ENCODE measurements around the gene TSPAN5.
"Not testable (repeated sequence)": the region's sequence is repeated elsewhere in the genome, so short reads cannot be mapped to it uniquely, and the experiment has no call there.

TSPAN5 gene

GRCh38 chr4:98482847-98483806 is 175.3 kb downstream of the TSPAN5 start:
- DNase-seq: no peak

DNA sequence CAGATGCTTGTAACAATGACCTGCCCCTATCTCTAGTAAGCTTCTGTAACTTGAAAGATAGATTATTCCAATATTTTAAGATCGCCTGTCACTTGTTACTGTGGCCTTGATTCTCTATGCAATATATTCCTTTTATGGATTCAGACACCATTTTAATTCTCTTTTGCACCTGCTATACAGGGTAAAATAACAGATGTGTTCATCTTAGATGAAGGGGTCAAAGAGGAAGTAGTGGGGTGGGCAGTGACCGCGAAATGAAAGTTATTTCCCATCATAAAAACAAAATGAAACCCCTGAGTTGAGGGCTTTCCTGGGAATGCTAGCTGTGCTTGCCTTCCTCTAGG is 175.9 kb downstream of the TSPAN5 start:
- DNase-seq: no peak

GRCh38 chr4:98481167-98481566 is 177.2 kb downstream of the TSPAN5 start:
- no peak for DNase-seq

- DNase-seq: no peak
Observed at GRCh38 chr4:98480535-98480934, 177.9 kb downstream of the TSPAN5 start.

- not testable (repeated sequence) for DNase-seq
Observed at GRCh38 chr4:98479590-98479989, 178.8 kb downstream of the TSPAN5 start.

- no peak for DNase-seq
Observed at GRCh38 chr4:98476891-98477290, 181.5 kb downstream of the TSPAN5 start.

DNA sequence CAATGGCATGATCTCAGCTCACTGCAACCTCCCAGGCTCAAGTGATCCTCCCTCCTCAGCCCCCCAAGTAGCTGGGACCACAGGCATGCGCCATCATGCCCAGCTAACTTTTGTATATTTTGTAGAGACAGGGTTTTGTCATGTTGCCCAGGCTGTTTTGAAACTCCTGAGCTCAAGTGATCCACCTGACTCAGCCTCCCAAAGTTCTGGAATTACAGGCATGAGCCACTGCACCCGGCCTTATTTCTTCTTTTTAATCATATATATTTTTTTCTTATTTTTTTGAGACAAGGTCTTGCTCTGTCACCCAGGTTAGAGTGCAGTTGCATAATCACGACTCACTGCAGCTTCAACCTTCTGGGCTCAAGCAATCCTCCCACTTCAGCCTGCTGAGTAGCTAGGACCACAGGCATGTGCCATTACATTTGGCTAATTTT is 184.0 kb downstream of the TSPAN5 start:
- no peak for DNase-seq

DNA sequence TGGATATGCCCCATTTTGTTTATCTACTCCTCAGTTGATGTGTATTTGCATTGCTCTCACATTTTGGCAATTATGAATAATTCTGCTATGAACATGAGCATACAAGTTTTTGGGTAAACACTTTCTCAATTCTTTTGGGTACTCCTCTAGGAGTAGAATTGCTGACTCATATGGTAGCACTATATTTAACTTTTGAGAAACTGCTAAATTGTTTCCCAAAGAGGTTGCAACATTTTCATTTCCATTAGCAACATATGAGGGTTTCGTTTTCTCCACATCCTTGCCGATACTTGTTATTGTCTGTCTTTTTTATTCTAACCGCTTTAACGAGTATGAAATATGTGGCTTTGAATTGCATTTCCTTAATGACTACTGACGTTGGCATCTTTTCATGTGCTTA is 185.4 kb downstream of the TSPAN5 start:
- DNase-seq: no peak

- DNase-seq: no peak
Observed at GRCh38 chr4:98470831-98471230, 187.6 kb downstream of the TSPAN5 start.

DNA sequence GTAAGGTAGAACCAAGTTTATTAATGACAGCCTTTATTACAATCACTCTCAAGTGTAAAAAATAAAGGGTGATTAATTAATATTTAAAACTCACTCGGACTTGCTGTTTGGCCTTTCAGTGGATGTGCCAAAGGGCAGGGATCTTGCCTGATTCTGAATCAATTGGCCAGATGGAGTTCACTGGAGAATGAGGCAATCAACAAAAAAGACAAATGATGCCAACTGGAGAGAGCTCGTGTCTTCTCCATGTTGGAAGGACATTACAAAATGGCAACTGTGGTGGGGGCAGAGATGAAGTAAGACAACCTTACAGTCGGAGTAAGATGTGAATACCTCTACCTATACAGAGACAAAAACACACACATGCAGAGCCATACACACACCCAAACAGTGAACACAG is 188.0 kb downstream of the TSPAN5 start:
- DNase-seq: no peak

DNA sequence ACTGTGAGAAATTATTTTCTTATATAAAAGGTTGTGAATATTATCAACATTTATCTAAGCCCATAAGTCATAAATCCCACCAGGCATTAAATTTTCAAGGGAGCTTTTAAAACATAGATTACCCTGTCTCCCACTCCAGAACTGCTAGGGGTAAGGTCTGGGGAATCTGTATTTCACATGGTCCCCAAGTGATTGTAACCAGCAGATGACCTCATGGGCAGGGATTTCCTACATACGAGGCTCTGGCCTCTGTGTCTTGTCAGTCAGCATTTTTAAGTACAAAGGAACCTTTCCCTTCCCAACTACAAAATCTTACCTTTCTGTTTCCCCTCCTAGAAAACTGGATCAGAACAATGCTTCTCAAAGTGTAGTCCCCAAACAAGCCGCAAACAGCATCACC is 188.6 kb downstream of the TSPAN5 start:
- no peak for DNase-seq

- no peak for DNase-seq
Observed at GRCh38 chr4:98468709-98469108, 189.7 kb downstream of the TSPAN5 start.

DNA sequence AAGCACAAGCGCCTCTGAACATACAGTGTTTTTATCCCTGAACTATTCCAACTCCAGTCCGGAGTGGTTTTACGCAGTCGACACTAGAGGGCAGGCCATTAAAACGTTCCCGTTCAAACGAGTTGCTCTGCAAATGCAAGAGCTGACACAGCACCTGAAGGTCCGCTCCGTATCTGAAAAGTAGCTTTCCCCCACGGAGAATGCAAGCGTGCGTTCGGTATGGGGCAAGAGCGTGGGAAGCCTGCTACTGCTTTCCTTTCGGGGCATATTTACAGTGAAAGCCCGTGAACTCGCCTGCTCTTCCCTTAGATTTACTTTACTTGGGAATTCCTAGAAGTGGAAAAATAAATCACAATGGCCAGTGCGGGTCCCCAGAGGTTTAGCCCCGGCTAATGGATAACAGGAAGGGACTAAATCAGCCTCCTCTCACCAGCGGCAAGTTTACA is 190.8 kb downstream of the TSPAN5 start:
- DNase-seq: peak; percentile 26 to 65

- DNase-seq: no peak
Observed at GRCh38 chr4:98466868-98467599, 191.4 kb downstream of the TSPAN5 start.

- DNase-seq: no peak
Observed at GRCh38 chr4:98462487-98462886, 195.9 kb downstream of the TSPAN5 start.

DNA sequence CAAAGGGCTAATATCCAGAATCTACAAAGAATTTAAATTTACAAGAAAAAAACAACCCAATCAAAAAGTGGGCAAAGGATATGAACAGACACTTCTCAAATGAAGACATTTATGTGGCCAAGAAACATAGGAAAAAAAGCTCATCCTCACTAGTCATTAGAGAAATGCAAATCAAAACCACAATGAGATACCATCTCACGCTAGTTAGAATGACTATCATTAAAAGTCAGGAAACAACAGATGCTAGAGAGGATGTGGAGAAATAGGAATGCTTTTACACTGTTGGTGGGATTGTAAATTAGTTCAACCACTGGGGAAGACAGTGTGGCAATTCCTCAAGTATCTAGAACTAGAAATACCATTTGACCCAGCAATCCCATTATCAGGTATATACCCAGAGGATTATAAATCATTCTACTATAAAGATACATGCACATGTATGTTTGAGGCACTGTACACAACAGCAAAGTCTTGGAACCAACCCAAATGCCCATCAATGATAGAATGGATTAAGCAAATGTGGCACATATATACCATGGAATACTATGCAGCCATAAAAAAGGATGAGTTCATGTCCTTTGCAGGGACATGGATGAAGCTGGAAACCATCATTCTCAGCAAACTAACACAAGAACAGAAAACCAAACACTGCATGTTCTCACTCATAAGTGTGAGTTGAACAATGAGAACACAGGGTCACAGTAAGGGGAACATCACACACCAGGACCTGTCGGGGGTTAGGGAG is 197.1 kb downstream of the TSPAN5 start:
- not testable (repeated sequence) for DNase-seq

- not testable (repeated sequence) for DNase-seq
Observed at GRCh38 chr4:98457422-98457821, 201.0 kb downstream of the TSPAN5 start.

DNA sequence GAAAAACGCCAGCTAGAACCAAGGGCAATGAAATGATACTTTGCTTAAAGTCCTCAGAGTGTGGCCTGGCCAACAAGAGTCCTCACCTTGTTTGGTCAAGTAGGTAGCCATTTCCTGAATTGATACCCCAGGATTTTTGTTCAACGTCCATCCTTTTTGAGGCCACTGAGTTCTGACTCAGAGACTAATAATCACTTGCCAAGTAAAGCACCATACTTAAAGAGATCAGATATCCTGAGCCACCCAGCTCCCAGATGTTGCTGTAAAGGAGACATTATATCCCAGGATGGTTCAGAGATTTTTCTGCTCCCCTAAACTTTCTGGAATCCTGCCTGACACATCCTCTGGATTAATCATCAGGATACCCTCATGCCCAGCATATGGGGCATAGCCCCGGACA is 206.3 kb downstream of the TSPAN5 start:
- no peak for DNase-seq

DNA sequence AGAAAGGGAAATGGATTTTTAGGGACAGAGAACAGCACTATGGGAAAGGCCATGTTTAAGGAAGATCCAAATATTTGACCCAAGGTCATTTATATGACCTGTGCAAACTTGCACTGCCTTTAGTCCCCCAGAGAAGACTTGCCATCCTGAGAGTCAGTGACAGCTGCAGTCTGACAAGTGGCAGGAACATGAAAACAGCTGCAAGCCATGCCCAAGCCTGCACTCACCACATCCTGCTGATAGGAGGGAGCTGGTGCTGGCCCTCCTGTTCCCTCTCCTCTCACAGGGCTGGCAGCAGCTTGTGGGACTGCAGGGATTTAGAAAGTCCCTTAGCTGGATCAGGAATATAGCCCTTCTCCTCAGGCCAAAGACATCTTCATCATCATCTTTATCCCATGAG is 209.5 kb downstream of the TSPAN5 start:
- no peak for DNase-seq

DNA sequence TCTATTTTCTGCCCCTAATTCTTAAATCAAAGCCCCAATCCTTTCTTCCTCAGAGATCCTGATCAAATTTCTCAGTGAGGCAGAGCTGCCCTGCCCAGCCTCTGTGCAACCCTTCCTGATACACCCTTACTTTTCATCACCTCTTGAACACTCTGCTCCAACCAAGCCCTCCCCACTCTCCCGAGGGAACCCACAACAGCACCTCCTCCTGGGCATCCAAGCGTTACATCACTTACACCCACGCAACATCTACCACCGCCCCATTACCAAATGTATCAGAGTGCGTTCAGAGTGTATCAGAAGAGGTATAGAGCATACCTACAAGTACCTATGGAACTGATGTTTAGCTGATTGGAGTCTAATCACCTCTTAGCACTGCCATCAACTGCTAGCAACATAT is 210.8 kb downstream of the TSPAN5 start:
- DNase-seq: no peak

DNA sequence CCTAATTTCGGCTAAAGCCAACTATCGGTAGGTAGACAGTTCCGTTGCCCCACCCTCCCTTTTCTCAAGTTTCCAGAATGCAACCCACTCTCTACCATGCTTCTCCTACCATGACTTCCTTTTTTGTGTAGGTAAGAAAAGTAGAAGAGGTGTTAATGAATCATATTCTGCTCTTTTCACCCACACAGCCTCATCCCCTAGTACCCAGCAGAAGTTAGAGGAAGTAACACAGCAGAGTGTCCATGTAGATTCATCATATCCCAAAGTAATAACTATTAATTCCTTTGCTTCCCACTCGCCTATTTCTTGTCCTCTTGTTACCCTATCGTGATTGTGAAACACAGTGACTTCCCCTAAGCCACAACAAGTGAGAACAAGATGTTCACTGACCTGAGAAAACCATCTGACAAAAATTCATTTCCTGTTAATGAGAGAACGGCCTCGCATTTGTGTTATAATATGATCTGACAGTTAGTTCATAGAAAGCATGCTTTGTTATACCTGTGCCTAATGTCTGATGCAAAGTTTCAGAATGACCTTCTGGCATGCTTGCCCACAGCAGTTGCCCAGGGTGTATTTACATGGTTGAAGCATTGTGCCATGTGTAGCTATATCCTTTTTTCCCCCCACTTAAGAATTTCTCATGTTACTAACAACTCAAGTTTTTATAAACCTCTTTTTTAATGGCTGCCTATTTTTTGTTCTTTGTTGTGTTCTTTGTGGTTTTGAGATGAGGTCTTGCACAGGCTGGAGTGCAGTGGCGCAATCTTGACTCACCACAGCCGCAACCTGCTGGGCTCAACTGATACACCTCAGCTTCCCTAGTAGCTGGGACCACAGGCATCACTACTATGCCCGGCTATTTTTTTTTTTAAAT is 211.7 kb downstream of the TSPAN5 start:
- no peak for DNase-seq

GRCh38 chr4:98444371-98444770 is 214.0 kb downstream of the TSPAN5 start:
- no peak for DNase-seq

Data from SHP77 (cell line).